ENCODE data around the gene LHFPL6. TPM values are rescaled to one million over a fixed set of nuclear protein-coding genes. Genes with fewer than 3 reads are reported as not detected.

LHFPL6 gene
- total RNA-seq, 1 donor from 2014 or later: 5.3 TPM

DNA sequence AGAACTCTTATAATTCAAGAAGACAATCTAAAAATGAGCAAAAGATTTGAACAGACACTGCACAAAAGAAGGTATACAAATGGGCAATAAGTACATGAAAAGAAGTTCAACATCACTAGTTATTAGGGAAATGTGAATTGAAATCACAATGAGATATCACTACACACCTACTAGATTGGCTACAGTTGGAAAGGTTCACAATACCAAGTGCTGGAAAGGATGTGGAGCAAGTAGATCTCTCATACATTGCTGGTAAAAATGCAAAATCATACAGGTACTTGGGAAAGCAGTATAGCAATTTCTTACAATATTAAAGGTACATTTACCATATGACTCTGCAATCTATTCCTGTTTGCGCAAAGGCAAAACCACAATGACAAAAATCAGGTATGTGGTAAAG, 145.7 kb downstream of the LHFPL6 start:
- Histone ChIP-seq H3K36me3 (ENCODE audit: control insufficient read depth, insufficient read depth, low read length) (no peaks in the 10 kb centered on the region), H3K27me3 (ENCODE audit: control insufficient read depth, insufficient read depth, low read length) (no peaks in the 10 kb centered on the region), H3K4me3 (ENCODE audit: low read depth, low read length) (no peak overlapping the region)
- TF ChIP-seq, protein P1, sequence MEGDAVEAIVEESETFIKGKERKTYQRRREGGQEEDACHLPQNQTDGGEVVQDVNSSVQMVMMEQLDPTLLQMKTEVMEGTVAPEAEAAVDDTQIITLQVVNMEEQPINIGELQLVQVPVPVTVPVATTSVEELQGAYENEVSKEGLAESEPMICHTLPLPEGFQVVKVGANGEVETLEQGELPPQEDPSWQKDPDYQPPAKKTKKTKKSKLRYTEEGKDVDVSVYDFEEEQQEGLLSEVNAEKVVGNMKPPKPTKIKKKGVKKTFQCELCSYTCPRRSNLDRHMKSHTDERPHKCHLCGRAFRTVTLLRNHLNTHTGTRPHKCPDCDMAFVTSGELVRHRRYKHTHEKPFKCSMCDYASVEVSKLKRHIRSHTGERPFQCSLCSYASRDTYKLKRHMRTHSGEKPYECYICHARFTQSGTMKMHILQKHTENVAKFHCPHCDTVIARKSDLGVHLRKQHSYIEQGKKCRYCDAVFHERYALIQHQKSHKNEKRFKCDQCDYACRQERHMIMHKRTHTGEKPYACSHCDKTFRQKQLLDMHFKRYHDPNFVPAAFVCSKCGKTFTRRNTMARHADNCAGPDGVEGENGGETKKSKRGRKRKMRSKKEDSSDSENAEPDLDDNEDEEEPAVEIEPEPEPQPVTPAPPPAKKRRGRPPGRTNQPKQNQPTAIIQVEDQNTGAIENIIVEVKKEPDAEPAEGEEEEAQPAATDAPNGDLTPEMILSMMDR (IDR thresholded peaks at IDR 0.05; ENCODE audit: insufficient read depth, low read length, severe bottlenecking): no peak
- no peak for DNase-seq (ENCODE audit: low read depth)
- no peak for FAIRE-seq

DNA sequence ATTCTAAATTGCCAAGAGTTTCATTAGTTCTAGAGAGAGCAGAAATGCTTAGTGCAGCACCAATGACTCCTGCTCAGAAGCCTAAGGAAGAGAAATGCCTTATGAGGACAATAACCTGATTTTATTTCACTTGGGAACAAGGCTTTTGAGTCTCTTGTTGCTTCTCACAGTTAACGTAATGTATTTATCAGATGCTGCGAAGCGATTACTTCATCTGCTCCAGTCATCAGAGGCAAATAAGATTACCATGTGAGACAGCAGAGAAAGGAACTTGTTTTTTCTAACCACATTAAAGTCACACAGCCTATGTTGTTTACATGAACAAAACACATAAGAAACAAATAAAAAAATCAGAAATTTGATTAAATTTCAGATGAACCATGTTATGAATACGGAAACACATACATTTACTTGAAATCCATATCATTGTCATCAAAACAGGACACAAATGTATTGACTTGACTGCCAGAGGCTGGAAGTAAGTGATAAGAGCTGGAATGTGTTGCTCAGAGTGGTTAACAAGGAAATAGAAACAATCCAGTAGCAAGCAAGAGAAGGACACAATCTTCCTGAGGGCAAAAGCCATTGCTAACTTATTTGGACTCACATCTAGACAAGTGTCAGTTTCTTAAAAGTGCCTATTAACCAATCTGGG, 147.3 kb downstream of the LHFPL6 start:
- Histone ChIP-seq H3K4me3 (ENCODE audit: low read depth, low read length) (no peak overlapping the region), H3K27me3 (ENCODE audit: control insufficient read depth, insufficient read depth, low read length) (no peaks in the 10 kb centered on the region), H3K36me3 (ENCODE audit: control insufficient read depth, insufficient read depth, low read length) (no peaks in the 10 kb centered on the region)
- TF ChIP-seq, protein P1 (IDR thresholded peaks at IDR 0.05; ENCODE audit: insufficient read depth, low read length, severe bottlenecking): no peak
- no peak for FAIRE-seq
- DNase-seq (ENCODE audit: low read depth): no peak

DNA sequence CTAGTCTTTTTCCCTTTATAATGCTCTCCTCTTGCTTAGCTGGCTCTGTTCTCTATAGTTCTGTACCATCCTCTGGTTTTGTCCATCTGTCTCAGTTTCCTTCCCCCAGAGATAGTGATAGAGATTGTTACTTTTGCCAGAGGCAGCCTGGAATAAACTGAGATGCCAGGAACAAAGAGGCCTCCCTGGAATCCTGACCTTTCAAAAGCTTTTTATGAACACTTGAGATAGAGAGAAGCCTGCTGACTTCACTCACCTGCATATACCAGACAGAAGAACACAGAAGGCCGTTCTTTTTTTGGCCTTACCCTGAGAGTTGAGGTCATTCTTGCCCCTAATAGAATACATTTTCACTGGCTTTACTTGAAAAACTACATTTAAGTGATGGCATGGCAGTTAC, 150.2 kb downstream of the LHFPL6 start:
- FAIRE-seq (no peak), DNase-seq (ENCODE audit: low read depth) (no peak)
- Histone ChIP-seq H3K27me3 (ENCODE audit: control insufficient read depth, insufficient read depth, low read length) (no peaks in the 10 kb centered on the region), H3K36me3 (ENCODE audit: control insufficient read depth, insufficient read depth, low read length) (no peaks in the 10 kb centered on the region), H3K4me3 (ENCODE audit: low read depth, low read length) (no peak overlapping the region)
- TF ChIP-seq, protein P1 (IDR thresholded peaks at IDR 0.05; ENCODE audit: insufficient read depth, low read length, severe bottlenecking): no peak

DNA sequence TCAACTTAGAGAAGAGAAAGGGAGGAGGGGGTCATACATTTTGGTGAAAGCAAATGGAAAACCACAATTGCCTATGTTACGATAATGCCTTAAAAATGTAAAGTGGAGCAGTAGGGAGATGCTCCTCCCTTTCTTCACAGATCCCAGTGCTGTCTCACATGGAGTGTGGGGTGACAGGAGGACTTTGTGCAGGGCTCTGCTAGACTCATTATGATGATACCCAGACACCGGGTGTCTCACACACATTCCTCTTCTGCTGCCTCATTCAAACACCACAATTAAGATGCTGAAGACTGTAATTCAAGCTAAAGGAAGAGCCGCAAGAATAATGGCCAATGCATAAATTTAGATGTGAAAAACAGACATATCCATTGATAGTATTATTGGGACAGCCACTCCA, 150.6 kb downstream of the LHFPL6 start:
- H3K36me3 ChIP-seq (ENCODE audit: control insufficient read depth, insufficient read depth, low read length): no peaks in the 10 kb centered on the region
- no peak for FAIRE-seq

DNA sequence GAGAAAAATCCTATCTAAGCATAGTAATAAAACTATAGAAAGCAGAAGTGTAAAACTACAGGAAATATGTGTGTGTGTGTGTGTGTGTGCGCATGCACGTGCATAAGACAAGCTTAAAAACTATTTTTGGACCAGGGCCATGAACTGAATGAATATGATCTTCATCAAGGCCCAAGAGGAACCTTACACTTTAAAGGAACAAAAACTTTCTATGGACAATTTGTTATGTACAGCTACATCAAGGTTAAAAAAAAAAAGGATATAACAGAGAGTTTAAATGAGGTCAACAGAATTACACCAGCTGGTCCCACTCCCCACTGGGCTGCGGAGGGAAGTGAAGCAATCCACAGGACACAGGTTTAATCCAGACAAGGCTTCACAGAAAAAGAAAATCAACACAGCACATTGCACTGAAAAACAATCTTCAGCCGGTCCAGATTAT, 151.1 kb downstream of the LHFPL6 start:
- no peak for DNase-seq (ENCODE audit: low read depth)
- no peak for FAIRE-seq
- Histone ChIP-seq H3K36me3 (ENCODE audit: control insufficient read depth, insufficient read depth, low read length) (no peaks in the 10 kb centered on the region), H3K4me3 (ENCODE audit: low read depth, low read length) (no peak overlapping the region), H3K27me3 (ENCODE audit: control insufficient read depth, insufficient read depth, low read length) (no peaks in the 10 kb centered on the region)
- TF ChIP-seq, protein P1 (IDR thresholded peaks at IDR 0.05; ENCODE audit: insufficient read depth, low read length, severe bottlenecking): no peak

More for the DNA sequence above, 150.6 kb downstream of the LHFPL6 start:
- no peaks in the 10 kb centered on the region for H3K27me3 ChIP-seq (ENCODE audit: control insufficient read depth, insufficient read depth, low read length)
- TF ChIP-seq, protein P1 (IDR thresholded peaks at IDR 0.05; ENCODE audit: insufficient read depth, low read length, severe bottlenecking): no peak
- no peak overlapping the region for H3K4me3 ChIP-seq (ENCODE audit: low read depth, low read length)
- no peak for DNase-seq (ENCODE audit: low read depth)

DNA sequence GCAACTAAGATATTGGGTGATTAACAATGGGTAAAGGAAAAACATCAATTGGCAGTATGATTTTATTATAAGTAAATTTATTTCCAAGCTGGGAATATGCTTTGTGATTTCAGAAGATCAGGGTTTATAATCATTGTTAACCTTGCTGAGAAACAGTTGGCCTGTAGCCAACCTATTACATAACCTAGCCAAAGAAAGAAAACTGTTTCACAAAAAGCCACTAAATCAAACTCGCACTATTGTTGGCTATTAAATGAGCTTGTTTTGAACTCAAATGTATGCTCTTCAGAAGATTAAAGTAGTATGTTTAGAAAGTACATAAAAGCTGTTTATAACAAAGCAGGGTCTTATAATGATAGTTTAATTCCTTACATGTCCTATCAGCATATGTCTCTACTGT, 151.7 kb downstream of the LHFPL6 start:
- no peaks in the 10 kb centered on the region for H3K27me3 ChIP-seq (ENCODE audit: control insufficient read depth, insufficient read depth, low read length)
- TF ChIP-seq, protein P1 (IDR thresholded peaks at IDR 0.05; ENCODE audit: insufficient read depth, low read length, severe bottlenecking): no peak
- H3K4me3 ChIP-seq (ENCODE audit: low read depth, low read length): no peak overlapping the region
- DNase-seq (ENCODE audit: low read depth) (peak; percentile 36), FAIRE-seq (no peak)
- no peaks in the 10 kb centered on the region for H3K36me3 ChIP-seq (ENCODE audit: control insufficient read depth, insufficient read depth, low read length)
